NCI-H146 treated with DMSO at 0.1 percent for 48 hours (cell line): ENCODE results near the gene ITPR3.

ENCODE experiments used
- DNase-seq: peaks from one replicate; lab custom pipeline; 2025; ENCODE audit not compliant: unreplicated experiment; lab: John Stamatoyannopoulos, UW

Gene ITPR3

GRCh38 chr6:33664506-33665057 is 43.5 kb downstream of the ITPR3 start:
- no peak for DNase-seq

GRCh38 chr6:33665957-33666356 is 44.8 kb downstream of the ITPR3 start:
- no peak for DNase-seq

DNA sequence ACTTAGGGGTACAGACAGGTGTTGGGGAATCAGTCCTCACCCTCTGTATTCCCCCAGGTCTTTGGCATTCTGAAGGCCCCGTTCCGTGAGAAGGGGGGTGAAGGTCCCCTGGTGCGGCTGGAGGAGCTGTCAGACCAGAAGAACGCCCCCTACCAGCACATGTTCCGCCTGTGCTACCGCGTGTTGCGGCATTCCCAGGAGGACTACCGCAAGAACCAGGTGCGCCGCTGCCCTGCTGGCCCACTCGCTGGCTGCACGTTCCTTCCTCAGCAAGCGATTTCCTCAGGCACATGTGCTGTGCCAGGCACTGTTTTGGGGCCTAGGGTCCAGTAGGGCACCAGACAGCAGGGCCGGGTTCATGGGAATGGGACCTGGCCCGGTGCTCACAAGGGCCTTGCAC is 46.0 kb downstream of the ITPR3 start:
- DNase-seq, result no peak

- no peak for DNase-seq
Measured at GRCh38 chr6:33667776-33668175, 46.7 kb downstream of the ITPR3 start.

- no peak for DNase-seq
Measured at GRCh38 chr6:33668328-33668727, 47.2 kb downstream of the ITPR3 start.

DNA sequence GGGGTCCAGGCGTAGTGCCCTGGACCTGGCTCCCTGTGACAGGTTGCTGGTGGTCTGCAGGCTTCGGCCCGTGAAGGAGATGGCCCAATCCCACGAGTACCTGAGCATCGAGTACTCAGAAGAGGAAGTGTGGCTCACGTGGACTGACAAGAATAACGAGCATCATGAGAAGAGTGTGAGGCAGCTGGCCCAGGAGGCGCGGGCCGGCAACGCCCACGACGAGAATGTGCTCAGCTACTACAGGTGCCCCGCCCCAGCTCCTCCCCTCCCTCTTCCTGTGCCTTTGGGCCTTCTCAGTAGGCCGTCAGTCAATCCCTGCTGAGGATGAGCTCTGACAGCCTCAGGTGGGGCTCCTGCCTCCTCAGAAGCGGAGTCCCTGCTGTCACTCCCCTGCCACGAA is 47.8 kb downstream of the ITPR3 start:
- DNase-seq, result no peak

DNA sequence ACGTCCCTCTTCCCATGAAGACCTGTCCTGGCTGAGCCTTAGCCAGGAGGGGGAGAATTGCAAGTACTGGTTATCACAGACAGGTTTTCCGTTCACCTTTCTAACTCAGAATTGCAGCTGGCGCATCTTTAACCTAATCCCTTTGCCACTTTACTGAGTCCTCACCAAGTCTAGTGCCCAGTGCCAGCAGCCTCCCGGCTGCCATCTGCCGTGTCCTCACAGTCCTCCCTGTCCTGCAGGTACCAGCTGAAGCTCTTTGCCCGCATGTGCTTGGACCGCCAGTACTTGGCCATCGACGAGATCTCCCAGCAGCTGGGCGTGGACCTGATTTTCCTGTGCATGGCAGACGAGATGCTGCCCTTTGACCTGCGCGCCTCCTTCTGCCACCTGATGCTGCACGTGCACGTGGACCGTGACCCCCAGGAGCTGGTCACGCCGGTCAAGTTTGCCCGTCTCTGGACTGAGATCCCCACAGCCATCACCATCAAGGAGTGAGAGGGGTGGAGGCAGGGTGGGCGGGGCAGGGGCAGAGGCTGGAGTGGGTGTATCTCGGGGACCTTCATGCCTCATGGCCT is 49.1 kb downstream of the ITPR3 start:
- no peak for DNase-seq

DNA sequence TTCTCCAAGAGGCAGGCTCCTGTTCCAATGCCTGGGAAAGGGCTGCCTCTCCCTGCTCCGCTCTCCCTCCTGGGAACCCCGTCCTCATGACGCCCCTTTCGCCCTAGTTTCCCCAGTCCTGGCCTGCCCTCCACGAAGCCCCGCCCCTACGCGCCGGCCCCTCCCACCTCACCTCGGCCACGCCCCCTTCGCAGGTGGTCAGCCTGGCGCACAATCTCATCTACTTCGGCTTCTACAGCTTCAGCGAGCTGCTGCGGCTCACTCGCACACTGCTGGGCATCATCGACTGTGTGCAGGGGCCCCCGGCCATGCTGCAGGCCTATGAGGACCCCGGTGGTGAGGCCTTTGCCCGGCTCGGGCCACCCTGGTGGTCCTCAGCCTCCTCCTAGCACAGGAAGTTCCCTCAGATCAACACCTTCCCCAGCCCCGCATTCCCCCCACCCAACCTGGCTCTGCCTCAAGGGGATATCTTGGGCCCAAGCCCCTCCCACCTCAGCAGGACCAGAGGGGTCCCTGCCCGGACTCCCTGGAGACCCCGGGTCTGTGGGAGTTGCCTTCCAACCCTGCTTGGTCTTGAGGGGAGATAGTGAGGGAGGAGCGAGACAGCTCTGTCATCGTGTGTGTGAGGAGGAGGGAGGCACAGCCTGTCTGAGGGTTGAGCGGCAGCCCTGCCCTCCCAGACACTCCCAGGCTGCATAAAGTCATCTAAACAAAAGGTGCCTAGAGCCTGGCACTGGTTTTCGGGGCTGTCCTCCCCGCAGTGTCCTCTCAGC is 50.0 kb downstream of the ITPR3 start:
- no peak for DNase-seq

GRCh38 chr6:33671744-33672072 is 50.6 kb downstream of the ITPR3 start:
- no peak for DNase-seq

DNA sequence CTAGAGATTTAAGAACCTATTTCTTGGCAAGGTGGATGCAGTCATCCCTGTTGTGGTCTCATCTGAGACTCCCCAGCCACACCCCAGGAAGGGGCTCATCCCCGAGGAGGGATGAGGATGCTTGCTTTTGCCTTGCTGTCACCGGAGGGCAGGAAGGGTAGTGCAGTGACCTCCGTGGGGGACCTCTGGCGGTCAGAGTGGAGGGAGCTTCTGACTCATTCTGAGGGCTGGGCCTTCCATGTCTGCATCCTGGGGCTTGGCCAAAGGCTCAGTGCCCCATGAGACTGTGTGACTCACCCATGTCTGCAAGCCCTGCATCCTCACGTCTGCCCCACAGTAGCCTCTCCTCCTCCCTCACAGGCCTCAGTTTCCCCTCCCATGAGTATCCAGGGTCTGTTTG is 51.7 kb downstream of the ITPR3 start:
- DNase-seq, result no peak

DNA sequence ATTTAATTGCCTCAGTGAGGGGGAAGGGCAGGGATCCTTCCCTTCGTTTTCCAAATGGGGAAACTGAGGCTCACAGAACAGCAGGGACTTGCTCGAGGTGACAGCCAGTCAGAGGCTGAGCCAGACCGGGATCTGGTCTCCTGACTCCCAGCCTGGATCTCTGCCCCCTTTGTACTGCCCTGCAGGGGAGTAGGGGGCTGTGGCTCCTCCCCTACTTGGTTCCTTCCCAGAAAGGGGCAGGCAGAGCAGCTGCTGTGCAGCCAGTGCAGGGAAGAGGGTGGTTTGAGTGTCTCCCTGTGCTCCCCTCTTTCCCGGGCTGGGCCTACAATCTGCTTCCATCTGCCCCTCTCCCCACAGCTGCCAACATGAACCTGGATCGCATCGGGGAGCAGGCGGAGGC is 52.7 kb downstream of the ITPR3 start:
- no peak for DNase-seq

DNA sequence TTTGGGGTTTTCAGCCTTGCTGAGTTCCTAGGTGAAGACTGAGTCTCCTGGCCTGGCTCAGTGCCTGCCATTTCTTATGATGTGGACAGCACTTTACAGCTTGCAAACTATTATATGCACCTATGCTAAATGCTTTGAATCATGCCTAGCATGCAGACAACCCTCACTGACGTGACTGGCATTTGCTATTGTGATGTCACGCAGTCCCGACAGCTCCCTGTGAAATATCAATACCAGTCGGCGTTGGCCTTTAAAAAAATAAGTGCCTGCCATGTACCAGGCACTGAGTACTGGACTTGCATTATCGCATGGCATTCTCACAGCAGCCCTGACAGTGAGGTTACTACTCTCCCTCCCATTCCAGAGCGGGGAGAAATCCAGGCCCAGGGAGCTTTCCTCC is 54.8 kb downstream of the ITPR3 start:
- no peak for DNase-seq

DNA sequence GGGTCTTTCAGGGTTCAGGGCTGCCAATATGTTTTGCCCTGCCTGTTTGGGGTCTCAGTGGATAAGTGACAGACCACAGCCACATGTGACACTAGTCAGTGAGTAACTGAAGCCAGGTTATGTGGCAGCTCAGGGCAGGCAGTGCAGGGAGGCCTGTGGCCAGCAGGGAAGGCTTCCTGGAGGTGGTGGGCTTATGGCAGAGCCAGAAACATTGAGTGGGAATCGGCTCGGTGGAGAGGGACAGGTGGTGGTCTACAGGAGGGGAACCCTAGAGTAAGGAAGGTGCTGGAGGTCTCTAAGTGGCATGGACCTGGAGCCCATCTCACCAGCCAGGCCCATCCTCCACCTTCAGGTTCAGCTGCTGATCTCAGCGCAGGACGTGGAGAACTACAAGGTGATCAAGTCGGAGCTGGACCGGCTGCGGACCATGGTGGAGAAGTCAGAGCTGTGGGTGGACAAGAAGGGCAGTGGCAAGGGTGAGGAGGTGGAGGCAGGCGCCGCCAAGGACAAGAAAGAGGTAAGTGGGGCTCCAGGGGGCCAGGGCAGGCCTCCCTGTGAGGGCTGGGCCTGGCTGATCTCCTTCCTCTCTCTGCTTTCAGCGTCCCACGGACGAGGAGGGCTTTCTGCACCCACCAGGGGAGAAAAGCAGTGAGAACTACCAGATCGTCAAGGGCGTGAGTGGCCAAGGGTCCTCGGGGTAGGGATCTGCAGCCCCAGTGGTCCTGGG is 55.5 kb downstream of the ITPR3 start:
- DNase-seq, result no peak

DNA sequence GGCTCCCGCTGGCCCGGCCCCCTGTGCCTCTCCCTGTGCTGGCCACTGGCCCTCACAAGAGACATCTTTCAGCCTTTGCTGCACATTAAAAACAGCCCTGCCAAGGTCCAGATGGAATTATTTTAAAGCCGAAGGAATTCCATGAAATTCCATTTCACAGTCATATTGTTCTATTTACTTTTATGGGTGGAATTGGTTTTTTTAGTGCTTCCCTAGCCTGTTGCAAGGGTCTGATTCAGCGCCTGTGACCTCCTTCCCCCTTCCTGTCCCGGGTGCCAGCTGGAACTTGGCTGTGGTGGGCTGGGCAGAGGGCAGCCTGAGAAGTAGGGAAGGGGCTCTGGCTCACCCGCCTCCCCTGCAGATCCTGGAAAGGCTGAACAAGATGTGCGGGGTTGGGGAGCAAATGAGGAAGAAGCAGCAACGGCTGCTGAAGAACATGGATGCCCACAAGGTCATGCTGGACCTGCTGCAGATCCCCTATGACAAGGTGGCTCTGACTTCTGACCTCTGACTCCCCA is 56.1 kb downstream of the ITPR3 start:
- no peak for DNase-seq

DNA sequence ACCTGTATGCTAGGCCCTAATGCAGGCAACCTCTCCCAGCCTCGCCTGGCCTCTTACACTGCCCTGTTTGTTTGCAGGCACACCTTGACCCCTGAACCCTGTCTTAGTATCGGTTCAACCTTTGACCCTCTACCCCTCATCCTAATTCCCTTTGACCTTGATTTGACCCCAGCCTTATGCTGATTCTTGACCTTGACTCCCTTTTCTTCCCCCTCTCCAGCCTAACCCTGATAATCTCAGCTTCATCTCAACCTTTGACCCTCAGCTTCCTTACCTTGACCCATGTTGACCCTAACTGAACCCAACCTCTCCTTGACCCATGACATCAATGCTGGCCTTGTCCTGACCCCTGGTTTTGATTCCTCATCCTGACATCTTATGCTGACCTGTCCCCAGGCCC is 56.6 kb downstream of the ITPR3 start:
- no peak for DNase-seq

DNA sequence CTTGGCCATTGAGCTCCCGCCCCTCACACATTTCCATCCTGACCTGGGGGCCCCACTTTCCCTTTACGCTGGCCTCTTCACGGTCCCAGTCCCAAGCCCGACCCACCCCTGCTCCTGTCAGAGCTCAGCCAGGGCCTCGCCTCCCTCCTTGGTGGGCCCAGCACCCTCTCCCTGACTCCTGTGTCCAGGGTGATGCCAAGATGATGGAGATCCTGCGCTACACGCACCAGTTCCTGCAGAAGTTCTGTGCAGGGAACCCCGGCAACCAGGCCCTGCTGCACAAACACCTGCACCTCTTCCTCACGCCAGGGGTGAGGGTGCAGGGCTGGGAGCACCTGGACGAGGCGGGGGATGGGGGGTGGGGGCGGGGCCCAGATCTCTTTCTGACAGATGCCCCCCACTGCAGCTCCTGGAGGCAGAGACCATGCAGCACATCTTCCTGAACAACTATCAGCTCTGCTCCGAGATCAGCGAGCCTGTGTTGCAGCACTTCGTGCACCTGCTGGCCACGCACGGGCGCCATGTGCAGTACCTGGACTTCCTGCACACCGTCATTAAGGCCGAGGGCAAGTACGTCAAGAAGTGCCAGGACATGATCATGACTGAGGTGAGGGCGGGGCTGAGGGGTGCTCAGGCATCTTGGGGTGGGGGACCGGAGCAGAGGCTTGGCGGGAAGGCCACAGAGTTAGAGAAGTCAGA is 57.3 kb downstream of the ITPR3 start:
- no peak for DNase-seq

DNA sequence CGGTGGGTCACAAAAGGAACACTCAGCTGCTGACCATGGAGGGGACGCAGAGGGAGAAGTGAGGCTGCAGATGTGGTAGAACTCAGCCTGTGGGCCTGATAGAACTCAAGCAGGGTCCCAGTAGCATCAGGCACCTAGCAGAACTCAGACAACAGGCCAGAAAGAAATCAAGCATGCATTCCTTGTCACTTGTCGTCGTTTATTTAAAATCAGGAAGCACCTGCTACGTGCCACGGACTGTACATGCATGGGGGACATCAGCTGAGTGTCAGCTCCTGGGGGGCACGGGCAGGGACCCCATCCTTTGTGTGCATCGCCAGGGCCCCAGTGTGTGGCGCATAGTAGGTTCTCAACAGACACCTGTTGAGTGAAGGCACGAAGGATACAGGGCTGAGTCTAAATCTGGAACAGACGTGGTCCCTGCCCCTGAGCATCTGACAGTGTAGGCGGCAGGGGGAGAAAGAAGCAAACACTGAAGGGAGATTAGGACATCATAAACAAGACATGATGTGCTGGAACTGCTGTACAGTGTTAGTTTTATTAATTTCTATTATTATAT is 57.9 kb downstream of the ITPR3 start:
- DNase-seq, result no peak

DNA sequence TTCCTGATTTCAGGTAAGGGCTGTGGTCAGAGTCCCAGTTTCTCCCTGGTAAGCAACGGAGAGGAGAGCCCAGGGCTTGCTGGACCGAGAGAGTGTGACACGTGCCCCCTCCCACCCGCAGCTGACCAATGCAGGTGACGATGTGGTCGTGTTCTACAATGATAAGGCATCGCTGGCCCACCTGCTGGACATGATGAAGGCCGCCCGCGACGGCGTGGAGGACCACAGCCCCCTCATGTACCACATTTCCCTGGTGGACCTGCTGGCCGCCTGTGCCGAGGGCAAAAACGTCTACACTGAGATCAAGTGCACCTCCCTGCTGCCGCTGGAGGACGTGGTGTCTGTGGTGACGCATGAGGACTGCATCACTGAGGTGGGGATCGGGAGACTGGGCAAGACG is 58.6 kb downstream of the ITPR3 start:
- no peak for DNase-seq

GRCh38 chr6:33682341-33682740 is 61.2 kb downstream of the ITPR3 start:
- DNase-seq, result no peak

DNA sequence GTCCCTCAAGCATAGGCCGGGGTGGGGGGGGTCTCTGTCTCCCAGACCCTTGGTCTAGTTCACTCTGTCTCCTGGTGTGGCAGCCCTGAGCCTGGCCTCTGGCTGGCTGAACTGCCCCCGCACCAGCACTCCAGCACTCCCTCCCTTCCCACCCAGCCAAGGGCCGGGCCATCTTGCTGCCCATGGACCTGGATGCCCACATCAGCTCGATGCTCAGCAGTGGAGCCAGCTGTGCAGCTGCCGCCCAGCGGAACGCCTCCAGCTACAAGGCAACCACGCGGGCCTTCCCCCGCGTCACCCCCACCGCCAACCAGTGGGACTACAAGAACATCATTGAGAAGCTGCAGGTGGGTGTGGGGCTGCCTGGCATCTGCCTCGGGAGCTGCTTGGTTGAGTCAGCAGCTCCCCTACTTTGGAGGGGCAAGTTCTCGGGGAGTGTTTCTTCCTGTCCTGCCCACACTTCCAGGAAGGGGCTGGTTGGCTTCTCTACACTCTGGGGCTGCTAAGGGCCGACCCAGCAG is 62.0 kb downstream of the ITPR3 start:
- no peak for DNase-seq
